T-helper 1 cell treated with Interleukin-12 subunit alpha and Interleukin-12 subunit beta and Interleukin-4 antibody, amounts not matched to agents 30 μg/mL and 1 μg/mL, for 36 hours (primary cell): ENCODE results near the gene FNDC8.
A peak's percentile ranks its signal among the peaks of the same experiment; 100 is the strongest.
"Not testable (repeated sequence)": the region's sequence is repeated elsewhere in the genome, so short reads cannot be mapped to it uniquely, and the experiment has no call there.

ENCODE experiments used
- H3K27ac Mint-ChIP-seq: one replicate; pipeline ENCODE4 v1.8.0; 2021; ENCODE audit warnings: mild to moderate bottlenecking, mixed read lengths
- H3K27me3 Mint-ChIP-seq: one replicate; pipeline ENCODE4 v1.8.0; 2021; ENCODE audit warnings: low read depth, mixed read lengths
- H3K36me3 Mint-ChIP-seq: one replicate; pipeline ENCODE4 v1.8.0; 2021; ENCODE audit warnings: low read depth, mixed read lengths
- H3K4me1 Mint-ChIP-seq: one replicate; pipeline ENCODE4 v1.8.0; 2021; ENCODE audit warnings: low read depth, mixed read lengths
- H3K4me3 Mint-ChIP-seq: one replicate; pipeline ENCODE4 v1.8.0; 2021; ENCODE audit warnings: mild to moderate bottlenecking, moderate library complexity, mixed read lengths
- H3K9me3 Mint-ChIP-seq: one replicate; pipeline ENCODE4 v1.8.0; 2021; ENCODE audit warnings: mixed read lengths

FNDC8 gene

GRCh38 chr17:35163886-35164285 lies 42.5 kb downstream of the FNDC8 start:
- Mint-ChIP-seq H3K9me3 (no peaks in the 10 kb centered on the region), H3K4me3 (no peak overlapping the region), H3K27ac (no peak overlapping the region), H3K27me3 (no peaks in the 10 kb centered on the region), H3K36me3 (peaks cover 3% of the 10 kb centered on the region), H3K4me1 (peaks cover 31% of the 10 kb centered on the region)

GRCh38 chr17:35164716-35165115 lies 43.3 kb downstream of the FNDC8 start:
- H3K36me3 Mint-ChIP-seq: peaks cover 3% of the 10 kb centered on the region
- no peak overlapping the region for H3K4me3 Mint-ChIP-seq
- H3K4me1 Mint-ChIP-seq: peaks cover 31% of the 10 kb centered on the region
- H3K27me3 Mint-ChIP-seq: no peaks in the 10 kb centered on the region
- no peaks in the 10 kb centered on the region for H3K9me3 Mint-ChIP-seq
- H3K27ac Mint-ChIP-seq: no peak overlapping the region

GRCh38 chr17:35166526-35166925 lies 45.1 kb downstream of the FNDC8 start:
- H3K27ac Mint-ChIP-seq: no peak overlapping the region
- no peak overlapping the region for H3K4me3 Mint-ChIP-seq
- no peaks in the 10 kb centered on the region for H3K27me3 Mint-ChIP-seq
- no peaks in the 10 kb centered on the region for H3K36me3 Mint-ChIP-seq
- H3K9me3 Mint-ChIP-seq: no peaks in the 10 kb centered on the region
- peaks cover 16% of the 10 kb centered on the region for H3K4me1 Mint-ChIP-seq

- no peaks in the 10 kb centered on the region for H3K36me3 Mint-ChIP-seq
- H3K27me3 Mint-ChIP-seq: no peaks in the 10 kb centered on the region
- no peak overlapping the region for H3K27ac Mint-ChIP-seq
- no peaks in the 10 kb centered on the region for H3K9me3 Mint-ChIP-seq
- peaks cover 15% of the 10 kb centered on the region for H3K4me1 Mint-ChIP-seq
- H3K4me3 Mint-ChIP-seq: no peak overlapping the region
Observed at GRCh38 chr17:35167046-35167445, 45.6 kb downstream of the FNDC8 start.

GRCh38 chr17:35167666-35168065 lies 46.3 kb downstream of the FNDC8 start:
- Mint-ChIP-seq H3K4me3 (no peak overlapping the region), H3K9me3 (no peaks in the 10 kb centered on the region), H3K27ac (no peak overlapping the region), H3K36me3 (no peaks in the 10 kb centered on the region), H3K27me3 (no peaks in the 10 kb centered on the region), H3K4me1 (peaks cover 13% of the 10 kb centered on the region)

GRCh38 chr17:35169835-35170363 lies 48.5 kb downstream of the FNDC8 start:
- Mint-ChIP-seq H3K4me1 (peaks cover 16% of the 10 kb centered on the region), H3K4me3 (no peak overlapping the region), H3K9me3 (no peaks in the 10 kb centered on the region), H3K27me3 (no peaks in the 10 kb centered on the region), H3K36me3 (no peaks in the 10 kb centered on the region), H3K27ac (no peak overlapping the region)

GRCh38 chr17:35170968-35171771 lies 49.8 kb downstream of the FNDC8 start:
- Mint-ChIP-seq H3K4me1 (peaks cover 21% of the 10 kb centered on the region), H3K4me3 (peak overlapping the region; percentile 21), H3K9me3 (no peaks in the 10 kb centered on the region), H3K27ac (peak overlapping the region; percentile 57), H3K27me3 (no peaks in the 10 kb centered on the region), H3K36me3 (no peaks in the 10 kb centered on the region)

- no peaks in the 10 kb centered on the region for H3K27me3 Mint-ChIP-seq
- H3K9me3 Mint-ChIP-seq: no peaks in the 10 kb centered on the region
- H3K4me1 Mint-ChIP-seq: peaks cover 27% of the 10 kb centered on the region
- H3K36me3 Mint-ChIP-seq: no peaks in the 10 kb centered on the region
- peak overlapping the region; percentile 57 for H3K27ac Mint-ChIP-seq
- H3K4me3 Mint-ChIP-seq: peak overlapping the region; percentile 21
Observed at GRCh38 chr17:35171834-35172233, 50.4 kb downstream of the FNDC8 start.

- H3K4me3 Mint-ChIP-seq, H3K27me3 Mint-ChIP-seq, H3K9me3 Mint-ChIP-seq, H3K36me3 Mint-ChIP-seq, H3K27ac Mint-ChIP-seq: not testable (repeated sequence)
- peaks cover 32% of the 10 kb centered on the region for H3K4me1 Mint-ChIP-seq
Observed at GRCh38 chr17:35172321-35172720, 50.9 kb downstream of the FNDC8 start.

GRCh38 chr17:35174835-35175334 lies 53.5 kb downstream of the FNDC8 start:
- no peaks in the 10 kb centered on the region for H3K36me3 Mint-ChIP-seq
- no peaks in the 10 kb centered on the region for H3K27me3 Mint-ChIP-seq
- H3K4me3 Mint-ChIP-seq: no peak overlapping the region
- H3K9me3 Mint-ChIP-seq: peaks cover 3% of the 10 kb centered on the region
- H3K4me1 Mint-ChIP-seq: peaks cover 44% of the 10 kb centered on the region
- peak overlapping the region; percentile 60 for H3K27ac Mint-ChIP-seq

GRCh38 chr17:35175638-35176415 lies 54.4 kb downstream of the FNDC8 start:
- Mint-ChIP-seq H3K27ac (no peak overlapping the region), H3K9me3 (peaks cover 3% of the 10 kb centered on the region), H3K4me1 (peaks cover 47% of the 10 kb centered on the region), H3K36me3 (no peaks in the 10 kb centered on the region), H3K27me3 (no peaks in the 10 kb centered on the region), H3K4me3 (no peak overlapping the region)

GRCh38 chr17:35176897-35177296 lies 55.5 kb downstream of the FNDC8 start:
- Mint-ChIP-seq H3K9me3 (peaks cover 3% of the 10 kb centered on the region), H3K27me3 (no peaks in the 10 kb centered on the region), H3K4me1 (peaks cover 43% of the 10 kb centered on the region), H3K27ac (no peak overlapping the region), H3K36me3 (no peaks in the 10 kb centered on the region), H3K4me3 (no peak overlapping the region)

- H3K36me3 Mint-ChIP-seq, H3K27ac Mint-ChIP-seq, H3K27me3 Mint-ChIP-seq, H3K9me3 Mint-ChIP-seq, H3K4me3 Mint-ChIP-seq: not testable (repeated sequence)
- H3K4me1 Mint-ChIP-seq: peaks cover 49% of the 10 kb centered on the region
Observed at GRCh38 chr17:35179379-35179778, 58.0 kb downstream of the FNDC8 start.
